Sigmoid colon (tissue), 7 donors: ENCODE measurements around the gene CD200. TPM values are rescaled to one million over a fixed set of nuclear protein-coding genes. Genes with fewer than 3 reads are reported as not detected.

ENCODE experiments used
- DNase-seq: peaks from one replicate; pipeline ENCODE4 v3.0.0-alpha.2; 2019
- H3K27ac ChIP-seq, 4 donors: fragments of 200-600 bp; sonication (generic); one replicate each; pipeline ENCODE4 v1.5.1; 2016 to 2019; ENCODE audit warnings: mild to moderate bottlenecking in 1 of 4
- H3K27me3 ChIP-seq, 3 donors: fragments of 200-600 bp; sonication (generic); one replicate each; pipeline ENCODE4 v1.5.1; 2019; ENCODE audit warnings: mild to moderate bottlenecking in 1 of 3
- H3K36me3 ChIP-seq, 4 donors: fragments of 200-600 bp; sonication (generic); one replicate each; pipeline ENCODE4 v1.5.1; 2016 to 2019
- H3K4me1 ChIP-seq, 4 donors: fragments of 200-600 bp; sonication (generic); one replicate each; pipeline ENCODE4 v1.5.1; 2017 to 2019
- H3K4me3 ChIP-seq, 4 donors: fragments of 200-600 bp; sonication (generic); one replicate each; pipeline ENCODE4 v1.5.1; 2017 to 2019; ENCODE audit warnings: mild to moderate bottlenecking in 2 of 4, moderate library complexity in 1 of 4
- H3K9me3 ChIP-seq, 4 donors: fragments of 200-600 bp in 3 of 4; sonication (generic) in 3 of 4; one replicate each; pipeline versions ENCODE4 v1.5.1 to v1.6.1; 2013 to 2019
- CTCF ChIP-seq, 4 experiments: fragments of 450-650 bp in 3 of 4; fragments of 200-600 bp in 1 of 4; IDR thresholded peaks; one replicate each; pipeline ENCODE4 v1.5.1; 2016 to 2019; ENCODE audit warnings: antibody characterized with exemption in 4 of 4, mild to moderate bottlenecking in 3 of 4, moderate library complexity in 2 of 4
- EP300 ChIP-seq, 4 donors: sonication (generic); formaldehyde crosslinking; IDR thresholded peaks; one replicate each; pipeline ENCODE4 v1.6.1; 2017; ENCODE audit warnings: antibody characterized with exemption in 4 of 4
- POLR2A ChIP-seq, 2 donors: fragments of 450-650 bp; IDR thresholded peaks; one replicate each; pipeline ENCODE4 v1.6.1; 2016; ENCODE audit warnings: antibody characterized with exemption in 2 of 2, mild to moderate bottlenecking in 2 of 2, moderate library complexity in 2 of 2
- POLR2AphosphoS5 ChIP-seq, 4 donors: sonication (generic); formaldehyde crosslinking; IDR thresholded peaks; one replicate each; pipeline ENCODE4 v1.6.1; 2017; ENCODE audit warnings: antibody characterized with exemption in 4 of 4
- WGBS, 2 donors: extraction: QIAGEN DNeasy Blood & Tissue Kit; methylation state at CpG; one replicate each; pipeline ENCODE4 v1.1.7; 2013; 5-methylcytosine and 5-hydroxymethylcytosine counted together
- intact Hi-C: fragments of 100-400 bp; cut with DNase I; formaldehyde crosslinking; loops from one replicate; pipeline ENCODE4 v1.15.1; 2023
- polyA plus RNA-seq, 3 donors: library from polyadenylated mRNA; stranded (reverse); fragments of 200-250 nt; gene quantifications; one replicate each; pipeline ENCODE4 v1.2.3, GENCODE V29; 2013
- total RNA-seq, 4 donors: library from RNA; depleted of rRNA; stranded (reverse); fragments of >200 nt; gene quantifications; one replicate each; pipeline ENCODE4 v1.1.0, GENCODE V29; 2016
- donor health status: healthy with polysubstance abuse.
- donor health status: Bipolar disorder and iron deficiency.
- donor health status: healthy.

The CD200 gene
- total and polyA plus RNA-seq, 7 donors: 1.2 to 13.0 (median 4.6) TPM

- Histone ChIP-seq H3K27ac (no peak overlapping the region), H3K36me3 (no peaks in the 10 kb centered on the region), H3K4me3 (no peak overlapping the region), H3K9me3 (no peaks in the 10 kb centered on the region), H3K4me1 (peaks cover 0 to under 1% (median under 1%) of the 10 kb centered on the region in 4 donors), H3K27me3 (no peaks in the 10 kb centered on the region)
- no peak for DNase-seq
- TF ChIP-seq CTCF (IDR thresholded peaks at IDR 0.05) (peak; percentile 34 to 61 (median 50)), EP300 (IDR thresholded peaks at IDR 0.05) (no peak)
- intact Hi-C loops: loop anchor here (2.0 kb wide), 1 partner anchor 191 kb away; no protein-coding TSS in a partner anchor
- WGBS, 2 donors: 1 to 2% methylated on average over 2 of the region's 2 CpGs
These were observed 5.5 kb upstream of the CD200 start for GRCh38 chr3:112327371-112327951.

GRCh38 chr3:112331851-112332250 lies 1.1 kb upstream of the CD200 start:
- intact Hi-C loops: loop anchor here (5.0 kb wide), 1 partner anchor 60 kb away; no protein-coding TSS in a partner anchor
- Histone ChIP-seq H3K36me3 (no peaks in the 10 kb centered on the region), H3K27me3 (no peaks in the 10 kb centered on the region), H3K4me3 (no peak overlapping the region), H3K4me1 (peaks cover 0 to 10% (median 4%) of the 10 kb centered on the region in 4 donors), H3K9me3 (no peaks in the 10 kb centered on the region), H3K27ac (no peak overlapping the region)
- TF ChIP-seq EP300 (IDR thresholded peaks at IDR 0.05) (no peak), POLR2A (IDR thresholded peaks at IDR 0.05) (no peak), CTCF (IDR thresholded peaks at IDR 0.05) (no peak), POLR2AphosphoS5 (IDR thresholded peaks at IDR 0.05) (no peak)
- 94 to 96% methylated on average over 4 of the region's 4 CpGs for WGBS, 2 donors
- no peak for DNase-seq

- intact Hi-C loops: loop anchor here (5.0 kb wide), 1 partner anchor 59 kb away; no protein-coding TSS in a partner anchor
- peak overlapping the region; percentile 42 to 69 (median 66) for H3K4me3 ChIP-seq
- DNase-seq: no peak
- H3K4me1 ChIP-seq: peaks cover 0 to 17% (median 8%) of the 10 kb centered on the region in 4 donors
- TF ChIP-seq POLR2A (IDR thresholded peaks at IDR 0.05): no peak
- TF ChIP-seq EP300 (IDR thresholded peaks at IDR 0.05): no peak
- TF ChIP-seq CTCF (IDR thresholded peaks at IDR 0.05): no peak
- TF ChIP-seq POLR2AphosphoS5 (IDR thresholded peaks at IDR 0.05): no peak
- no peaks in the 10 kb centered on the region for H3K9me3 ChIP-seq
- peak overlapping the region; percentile 77 to 85 (median 82) for H3K27ac ChIP-seq
- H3K27me3 ChIP-seq: no peaks in the 10 kb centered on the region
- WGBS, 2 donors: 2 to 5% methylated on average over 23 of the region's 23 CpGs
- no peaks in the 10 kb centered on the region for H3K36me3 ChIP-seq
These were observed 693 bp downstream of the CD200 start for GRCh38 chr3:112333381-112334317.

- peak overlapping the region in 3 of 4 donors; percentile 64 to 69 (median 67) for H3K4me3 ChIP-seq
- H3K9me3 ChIP-seq: no peaks in the 10 kb centered on the region
- intact Hi-C loops: loop anchor here (5.0 kb wide), 1 partner anchor 57 kb away; no protein-coding TSS in a partner anchor
- H3K27me3 ChIP-seq: no peaks in the 10 kb centered on the region
- H3K4me1 ChIP-seq: peaks cover 0 to 17% (median 8%) of the 10 kb centered on the region in 4 donors
- WGBS, 2 donors: 35 to 37% methylated on average over 6 of the region's 6 CpGs
- H3K27ac ChIP-seq: peak overlapping the region; percentile 77 to 85 (median 82)
- no peaks in the 10 kb centered on the region for H3K36me3 ChIP-seq
- TF ChIP-seq POLR2AphosphoS5 (IDR thresholded peaks at IDR 0.05) (peak in 1 of 4 donors; percentile 56), POLR2A (IDR thresholded peaks at IDR 0.05) (no peak), CTCF (IDR thresholded peaks at IDR 0.05) (no peak), EP300 (IDR thresholded peaks at IDR 0.05) (no peak)
- no peak for DNase-seq
These were observed 1.9 kb downstream of the CD200 start for GRCh38 chr3:112334691-112335433.
